Spinal cord (tissue), 10 donors: ENCODE data around the gene MCM3AP. TPM values are rescaled to one million over a fixed set of nuclear protein-coding genes. Genes with fewer than 3 reads are reported as not detected.

Experiments used
- DNase-seq, 6 donors: peaks; one replicate each; pipeline versions ENCODE4 v3.0.0 to v3.0.0-alpha.2; 2013 to 2015; ENCODE audit warnings: low spot score in 6 of 6, low read depth in 4 of 6
- H3K27ac ChIP-seq: one replicate; pipeline ENCODE4 v1.5.1; 2013; ENCODE audit warnings: low read depth, low read length, control low read depth
- H3K27me3 ChIP-seq: one replicate; pipeline ENCODE4 v1.6.1; 2013; ENCODE audit warnings: low read length; ENCODE audit not compliant: control insufficient read depth, insufficient read depth
- H3K36me3 ChIP-seq: one replicate; pipeline ENCODE4 v1.6.1; 2013; ENCODE audit warnings: low read length; ENCODE audit not compliant: control insufficient read depth, insufficient read depth
- H3K4me1 ChIP-seq: one replicate; pipeline ENCODE4 v1.6.1; 2013; ENCODE audit warnings: low read length; ENCODE audit not compliant: control insufficient read depth, insufficient read depth
- H3K4me3 ChIP-seq: one replicate; pipeline ENCODE4 v1.5.1; 2013; ENCODE audit warnings: low read depth, low read length, control low read depth
- H3K9me3 ChIP-seq: one replicate; pipeline ENCODE4 v1.6.1; 2013; ENCODE audit warnings: low read length; ENCODE audit not compliant: control insufficient read depth, insufficient read depth
- WGBS: methylation state at CpG from one replicate; pipeline ENCODE4 v1.1.5; 2013; ENCODE audit warnings: missing lambda C conversion rate; ENCODE audit not compliant: insufficient coverage; 5-methylcytosine and 5-hydroxymethylcytosine counted together
- polyA plus RNA-seq, 2 donors: library from polyadenylated mRNA; unstranded; fragments of 120-200 nt; gene quantifications; one replicate each; pipeline ENCODE4 v1.2.1, GENCODE V29; 2013; ENCODE audit not compliant: insufficient read length in 2 of 2
- total RNA-seq, 2 donors: library from RNA; depleted of rRNA in 1 of 2; stranded (reverse); fragments of 120-200 nt in 1 of 2; fragments of >200 nt in 1 of 2; gene quantifications; one replicate each; pipeline versions ENCODE4 v1.2.3 to v1.2.4, GENCODE V29; 2013 to 2014
- donor health status: healthy.

Gene MCM3AP
- total and polyA plus RNA-seq, 4 donors = 62.0 to 80.8 (median 71.2) TPM

GRCh38 chr21:46285761-46286647, 593 bp upstream of the MCM3AP start, which contains the start of gene YBEY:
Gene YBEY, plus strand, starts transcription at chr21:46286342. Its CDS starts 572 bp downstream, at chr21:46286914.
- peak; percentile 80 to 97 (median 85) for DNase-seq
- no peaks in the 10 kb centered on the region for H3K27me3 ChIP-seq
- peak within 1 kb of the TSS; percentile 65 for H3K4me3 ChIP-seq
- H3K4me1 ChIP-seq = peaks cover 28% of the 10 kb centered on the region
- H3K27ac ChIP-seq = peak within 1 kb of the TSS; percentile 96
- peaks cover 21% of the 10 kb centered on the region for H3K36me3 ChIP-seq
- H3K9me3 ChIP-seq = no peaks in the 10 kb centered on the region
- under 1% methylated on average over 105 of the region's 105 CpGs for WGBS

- H3K4me1 ChIP-seq = peaks cover 28% of the 10 kb centered on the region
- no peaks in the 10 kb centered on the region for H3K9me3 ChIP-seq
- H3K27ac ChIP-seq = no peak overlapping the region
- H3K4me3 ChIP-seq = no peak overlapping the region
- no peak for DNase-seq
- no peaks in the 10 kb centered on the region for H3K27me3 ChIP-seq
- 100% methylated on average over 1 of the region's 1 CpG for WGBS
- H3K36me3 ChIP-seq = peaks cover 32% of the 10 kb centered on the region
Observed at GRCh38 chr21:46284733-46285132, 678 bp downstream of the MCM3AP start.

- Histone ChIP-seq H3K36me3 (peaks cover 38% of the 10 kb centered on the region), H3K9me3 (no peaks in the 10 kb centered on the region), H3K4me3 (no peak overlapping the region), H3K27me3 (no peaks in the 10 kb centered on the region), H3K27ac (no peak overlapping the region), H3K4me1 (peaks cover 28% of the 10 kb centered on the region)
- no peak for DNase-seq
- 81% methylated on average over 12 of the region's 15 CpGs for WGBS
Observed at GRCh38 chr21:46284077-46284644, 1.2 kb downstream of the MCM3AP start.

- H3K27ac ChIP-seq = no peak overlapping the region
- WGBS = 98% methylated on average over 5 of the region's 11 CpGs
- no peak for DNase-seq
- H3K4me1 ChIP-seq = no peaks in the 10 kb centered on the region
- no peaks in the 10 kb centered on the region for H3K27me3 ChIP-seq
- H3K4me3 ChIP-seq = no peak overlapping the region
- no peaks in the 10 kb centered on the region for H3K9me3 ChIP-seq
- H3K36me3 ChIP-seq = peaks cover 78% of the 10 kb centered on the region
Observed at GRCh38 chr21:46274797-46275390, 10.5 kb downstream of the MCM3AP start.

GRCh38 chr21:46273341-46273740, 12.1 kb downstream of the MCM3AP start:
- Histone ChIP-seq H3K4me3 (no peak overlapping the region), H3K36me3 (peaks cover 78% of the 10 kb centered on the region), H3K27ac (no peak overlapping the region), H3K9me3 (no peaks in the 10 kb centered on the region), H3K27me3 (no peaks in the 10 kb centered on the region), H3K4me1 (no peaks in the 10 kb centered on the region)
- 98% methylated on average over 13 of the region's 14 CpGs for WGBS
- DNase-seq = no peak

GRCh38 chr21:46269466-46269865, 15.9 kb downstream of the MCM3AP start:
- Histone ChIP-seq H3K27ac (no peak overlapping the region), H3K9me3 (no peaks in the 10 kb centered on the region), H3K36me3 (peaks cover 85% of the 10 kb centered on the region), H3K27me3 (no peaks in the 10 kb centered on the region), H3K4me1 (no peaks in the 10 kb centered on the region), H3K4me3 (no peak overlapping the region)
- 98% methylated on average over 10 of the region's 10 CpGs for WGBS
- DNase-seq = no peak

GRCh38 chr21:46268371-46268770, 17.0 kb downstream of the MCM3AP start:
- no peaks in the 10 kb centered on the region for H3K4me1 ChIP-seq
- WGBS = 94% methylated on average over 13 of the region's 13 CpGs

GRCh38 chr21:46266946-46267345, 18.5 kb downstream of the MCM3AP start:
- H3K27ac ChIP-seq = no peak overlapping the region
- DNase-seq = no peak
- no peak overlapping the region for H3K4me3 ChIP-seq
- 98% methylated on average over 16 of the region's 19 CpGs for WGBS
- H3K27me3 ChIP-seq = no peaks in the 10 kb centered on the region
- H3K36me3 ChIP-seq = peaks cover 83% of the 10 kb centered on the region
- no peaks in the 10 kb centered on the region for H3K4me1 ChIP-seq
- H3K9me3 ChIP-seq = no peaks in the 10 kb centered on the region

More at GRCh38 chr21:46268371-46268770, 17.0 kb downstream of the MCM3AP start:
- no peak overlapping the region for H3K27ac ChIP-seq
- no peak overlapping the region for H3K4me3 ChIP-seq
- H3K36me3 ChIP-seq = peaks cover 86% of the 10 kb centered on the region
- DNase-seq = no peak
- no peaks in the 10 kb centered on the region for H3K9me3 ChIP-seq
- H3K27me3 ChIP-seq = no peaks in the 10 kb centered on the region

GRCh38 chr21:46265736-46266525, 19.5 kb downstream of the MCM3AP start:
- H3K4me3 ChIP-seq = no peak overlapping the region
- 91% methylated on average over 24 of the region's 26 CpGs for WGBS
- no peak overlapping the region for H3K27ac ChIP-seq
- H3K9me3 ChIP-seq = no peaks in the 10 kb centered on the region
- no peaks in the 10 kb centered on the region for H3K4me1 ChIP-seq
- no peak for DNase-seq
- H3K27me3 ChIP-seq = no peaks in the 10 kb centered on the region
- H3K36me3 ChIP-seq = peaks cover 81% of the 10 kb centered on the region
